WERI-Rb-1 (cell line): Measurements from ENCODE around the gene RAD50.

ENCODE experiments used
- DNase-seq: peaks from one replicate; pipeline ENCODE4 v3.0.0-alpha.2; 2020
- H3K27ac ChIP-seq: fragments of 250-450 bp; sonication (Bioruptor Pico); 2 replicates; pipeline ENCODE4 v1.5.1; 2020; ENCODE audit warnings: mild to moderate bottlenecking, moderate library complexity
- H3K27me3 ChIP-seq: fragments of 250-450 bp; sonication (Bioruptor Pico); 2 replicates; pipeline ENCODE4 v1.5.1; 2021; ENCODE audit warnings: mild to moderate bottlenecking, low read depth, moderate library complexity; ENCODE audit not compliant: insufficient read depth, severe bottlenecking
- H3K36me3 ChIP-seq: fragments of 250-450 bp; sonication (Bioruptor Pico); 2 replicates; pipeline ENCODE4 v1.5.1; 2020; ENCODE audit warnings: mild to moderate bottlenecking, moderate library complexity
- H3K4me3 ChIP-seq: 2 replicates; pipeline ENCODE4 v1.5.1; 2011; ENCODE audit warnings: low read depth, mild to moderate bottlenecking, control low read depth, low read length
- H3K9me3 ChIP-seq: fragments of 250-450 bp; sonication (Bioruptor Pico); 2 replicates; pipeline ENCODE4 v1.5.1; 2021; ENCODE audit warnings: mild to moderate bottlenecking, moderate library complexity; ENCODE audit not compliant: severe bottlenecking
- CTCF ChIP-seq: IDR thresholded peaks from 2 replicates; pipeline ENCODE4 v1.5.1; 2011; ENCODE audit warnings: low read depth, mild to moderate bottlenecking, control low read depth, inconsistent platforms, low read length

RAD50 gene

DNA sequence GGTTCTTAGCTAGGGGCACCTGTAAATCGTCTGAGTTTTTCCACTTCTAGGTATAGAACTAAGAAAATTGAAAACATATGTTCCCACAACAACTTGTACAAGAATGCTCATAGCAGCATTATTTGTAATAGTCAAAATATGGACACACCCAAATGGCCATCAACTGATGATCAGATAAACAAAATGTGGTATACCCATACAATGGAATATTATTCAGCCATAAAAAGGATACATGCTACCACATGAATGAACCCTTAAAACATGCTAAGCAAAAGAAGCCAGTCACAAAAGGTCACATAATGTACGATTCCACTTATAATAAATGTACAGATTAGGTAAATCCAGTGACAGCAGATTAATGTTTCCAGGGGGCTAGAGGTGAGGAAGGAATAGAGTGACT is 55.2 kb downstream of the RAD50 start:
- Histone ChIP-seq H3K4me3 (no peak overlapping the region), H3K27ac (no peak overlapping the region), H3K27me3 (no peaks in the 10 kb centered on the region), H3K9me3 (no peaks in the 10 kb centered on the region), H3K36me3 (peaks cover 54% of the 10 kb centered on the region)
- DNase-seq: no peak
- no peak for TF ChIP-seq CTCF

GRCh38 chr5:132612846-132613245 is 56.1 kb downstream of the RAD50 start:
- H3K36me3 ChIP-seq: peaks cover 60% of the 10 kb centered on the region

GRCh38 chr5:132621699-132622098 is 64.9 kb downstream of the RAD50 start:
- H3K36me3 ChIP-seq: peaks cover 35% of the 10 kb centered on the region
- no peak for TF ChIP-seq CTCF

More at GRCh38 chr5:132612846-132613245, 56.1 kb downstream of the RAD50 start:
- TF ChIP-seq CTCF: no peak
- H3K4me3 ChIP-seq: no peak overlapping the region
- DNase-seq: no peak
- H3K27me3 ChIP-seq: no peaks in the 10 kb centered on the region
- H3K9me3 ChIP-seq: no peaks in the 10 kb centered on the region
- H3K27ac ChIP-seq: no peak overlapping the region

DNA sequence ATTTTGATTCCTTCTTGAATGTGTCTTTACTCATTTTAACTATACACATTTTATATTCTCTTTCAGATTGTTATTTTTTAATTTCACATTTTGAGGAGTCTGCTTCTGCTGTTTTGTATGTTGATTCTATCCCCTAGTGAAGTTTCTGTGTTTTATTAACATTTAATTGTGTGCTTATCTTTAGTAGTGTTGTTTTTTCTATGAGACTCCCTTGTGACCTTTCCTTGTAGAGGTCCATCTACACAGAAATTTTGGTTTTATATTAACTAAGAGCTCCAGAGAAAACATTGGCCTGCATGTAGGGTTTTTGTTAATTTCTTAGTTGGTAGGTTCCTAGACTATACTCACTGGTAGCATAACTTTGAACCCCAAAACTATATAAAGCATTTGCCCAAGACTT is 65.8 kb downstream of the RAD50 start:
- Histone ChIP-seq H3K9me3 (no peaks in the 10 kb centered on the region), H3K36me3 (peaks cover 26% of the 10 kb centered on the region), H3K27ac (no peak overlapping the region), H3K4me3 (no peak overlapping the region), H3K27me3 (no peaks in the 10 kb centered on the region)
- no peak for TF ChIP-seq CTCF
- no peak for DNase-seq

More at GRCh38 chr5:132621699-132622098, 64.9 kb downstream of the RAD50 start:
- Histone ChIP-seq H3K27me3 (no peaks in the 10 kb centered on the region), H3K27ac (no peak overlapping the region), H3K9me3 (no peaks in the 10 kb centered on the region), H3K4me3 (no peak overlapping the region)
- DNase-seq: no peak

- Histone ChIP-seq H3K27ac (no peak overlapping the region), H3K36me3 (peaks cover 15% of the 10 kb centered on the region; the same call in 1 of the 2 replicates), H3K27me3 (no peaks in the 10 kb centered on the region), H3K4me3 (no peak overlapping the region), H3K9me3 (no peaks in the 10 kb centered on the region)
- TF ChIP-seq CTCF: no peak
- no peak for DNase-seq
These were observed 70.7 kb downstream of the RAD50 start for GRCh38 chr5:132627470-132627869.

- Histone ChIP-seq H3K27ac (no peak overlapping the region), H3K4me3 (no peak overlapping the region), H3K27me3 (no peaks in the 10 kb centered on the region), H3K9me3 (no peaks in the 10 kb centered on the region), H3K36me3 (peaks cover 4% of the 10 kb centered on the region; the same call in 1 of the 2 replicates)
- no peak for TF ChIP-seq CTCF
- no peak for DNase-seq
These were observed 72.0 kb downstream of the RAD50 start for GRCh38 chr5:132628814-132629213.
